ENCODE data around the gene DNAH12. TPM values are rescaled to one million over a fixed set of nuclear protein-coding genes. Genes with fewer than 3 reads are reported as not detected.

Gene DNAH12
- total RNA-seq, 1 donor from 2014 or later, result 0.25 TPM

DNA sequence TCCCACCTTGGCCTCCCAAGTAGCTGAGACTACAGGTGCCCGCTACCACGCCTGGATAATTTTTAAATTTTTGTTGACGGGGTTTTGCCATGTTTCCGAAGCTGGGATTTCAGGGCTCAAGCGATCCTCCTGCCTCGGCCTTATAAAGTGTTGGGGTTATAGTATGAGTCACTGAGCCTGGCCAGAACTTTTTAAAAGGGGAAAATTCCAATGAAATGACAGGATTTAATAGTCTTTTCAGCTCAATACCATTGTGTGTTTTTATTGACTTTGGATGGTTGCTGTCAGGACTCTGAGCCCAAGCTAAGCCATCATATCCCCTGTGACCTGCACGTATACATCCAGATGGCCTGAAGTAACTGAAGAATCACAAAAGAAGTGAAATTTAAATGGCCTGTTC, 240.6 kb downstream of the DNAH12 start:
- peak; percentile 14 for DNase-seq (ENCODE audit: low read depth)

- peak; percentile 88 for DNase-seq (ENCODE audit: low read depth)
These were observed 246.1 kb downstream of the DNAH12 start for GRCh38 chr3:57298041-57298440.

- no peak for DNase-seq (ENCODE audit: low read depth)
These were observed 251.1 kb downstream of the DNAH12 start for GRCh38 chr3:57292897-57293526.

DNA sequence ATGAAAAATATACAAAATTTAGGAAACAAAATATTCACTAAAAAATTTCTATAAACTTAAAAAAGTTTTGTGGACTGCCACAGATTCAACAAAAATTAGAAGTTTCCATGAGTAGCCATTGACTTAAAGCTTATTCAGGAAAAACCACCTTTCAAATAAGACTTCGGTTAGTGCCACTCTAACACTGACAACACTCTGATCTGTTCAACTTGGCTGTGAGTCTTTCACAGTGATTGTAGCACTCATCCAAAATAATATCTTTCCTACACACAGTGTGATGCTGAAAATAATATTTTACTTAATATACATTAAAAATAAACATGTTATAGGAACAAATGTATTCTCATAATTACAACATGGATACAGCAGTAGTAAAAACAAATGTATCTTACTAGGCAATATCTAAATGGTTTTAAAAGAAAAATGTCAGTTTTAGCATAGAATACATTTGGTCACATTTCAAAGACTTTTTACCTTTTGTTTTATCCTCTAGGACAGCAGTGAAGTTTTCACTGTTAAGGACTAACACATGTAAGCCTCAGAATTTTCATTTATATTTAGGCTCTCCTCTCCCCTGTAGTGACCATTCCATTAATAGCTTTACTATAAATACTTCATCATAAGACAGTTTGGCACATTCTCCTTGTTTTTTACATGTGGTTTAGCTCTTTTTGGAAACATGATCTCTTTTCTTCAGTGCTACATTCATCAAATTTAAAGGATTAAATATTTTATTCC, 251.8 kb downstream of the DNAH12 start, which contains the start of gene ASB14:
Gene ASB14 (minus strand): TSS at position 527 of the 738 bp plus-strand sequence. CDS start 652 bp downstream, outside the sequence.
- DNase-seq (ENCODE audit: low read depth), result no peak

DNA sequence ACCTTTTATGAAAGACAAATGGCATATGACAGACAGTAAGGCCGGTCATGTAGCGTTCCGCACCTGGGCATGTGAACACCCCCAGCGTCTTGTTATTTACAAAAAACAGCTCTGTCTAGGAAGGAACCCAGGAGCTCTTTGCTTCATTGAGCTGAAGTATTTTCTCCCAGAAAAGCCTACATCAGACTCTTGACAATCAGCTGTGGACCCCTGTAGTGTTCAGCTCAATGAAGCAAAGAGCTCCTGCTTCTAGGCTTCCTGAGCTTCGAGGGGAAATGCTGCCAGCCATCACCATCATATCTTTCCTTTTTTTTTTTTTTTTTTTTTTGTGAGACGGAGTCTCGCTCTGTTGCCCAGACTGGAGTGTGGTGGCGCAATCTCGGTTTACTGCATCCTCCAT, 255.7 kb downstream of the DNAH12 start:
- DNase-seq (ENCODE audit: low read depth), result no peak

DNA sequence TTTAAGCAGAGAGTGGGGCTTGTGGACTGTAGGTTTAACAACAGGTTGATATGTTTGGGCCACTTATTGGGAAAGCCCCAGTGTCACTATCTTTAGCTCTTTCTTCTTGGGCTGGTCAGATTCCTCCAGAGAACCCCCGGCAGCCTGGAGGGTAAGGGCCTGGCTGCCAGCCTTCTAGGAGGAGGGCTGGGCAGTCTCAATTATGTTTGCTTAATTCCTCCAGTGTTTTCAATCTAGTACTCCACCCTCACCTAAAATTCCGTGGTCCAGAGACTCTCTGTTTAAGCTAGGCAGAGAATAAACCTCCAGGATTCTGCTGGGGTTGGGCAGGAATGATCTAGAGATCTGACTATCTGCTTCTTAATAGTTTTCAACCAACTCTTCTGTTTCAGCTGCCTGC, 256.9 kb downstream of the DNAH12 start:
- DNase-seq (ENCODE audit: low read depth), result no peak

GRCh38 chr3:57283334-57283733, 260.8 kb downstream of the DNAH12 start:
- no peak for DNase-seq (ENCODE audit: low read depth)

DNA sequence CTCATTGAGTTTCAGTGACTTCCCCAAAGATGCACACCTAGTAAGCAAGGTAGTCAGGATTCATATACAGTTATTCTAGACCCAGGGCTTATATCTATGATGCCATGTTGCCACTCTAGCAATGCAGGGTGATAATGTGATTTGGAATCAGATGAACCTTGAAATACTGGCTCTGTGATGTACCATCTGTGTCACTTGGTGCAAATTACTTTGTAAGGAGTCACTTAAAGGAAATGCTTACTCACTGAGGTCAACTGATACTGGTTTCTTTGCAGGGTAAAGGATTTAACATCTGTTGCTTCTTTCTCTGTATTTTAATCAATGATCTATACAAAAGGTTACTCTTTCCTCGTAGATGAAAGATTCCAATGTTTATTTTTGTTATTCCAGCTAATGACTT, 262.4 kb downstream of the DNAH12 start:
- peak; percentile 7 for DNase-seq (ENCODE audit: low read depth)

DNA sequence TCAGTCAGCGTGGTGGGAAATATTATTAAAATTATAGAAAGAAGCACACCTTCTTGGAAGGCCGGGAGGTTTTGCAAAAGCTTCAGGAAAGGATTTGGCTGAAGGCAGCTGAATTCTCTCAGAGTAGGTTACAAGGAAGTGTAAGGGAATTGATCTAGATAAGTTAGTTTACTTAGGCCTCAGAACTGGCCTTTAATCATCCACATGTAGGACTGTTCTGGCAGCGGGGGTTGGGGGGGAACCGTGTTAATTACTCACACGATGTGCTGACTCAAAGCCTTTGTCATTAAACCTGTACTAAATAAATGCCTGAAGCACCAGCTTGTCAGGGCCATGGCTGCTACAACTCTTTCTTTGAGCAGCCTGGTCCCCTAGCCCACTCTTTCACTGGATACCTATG, 264.5 kb downstream of the DNAH12 start:
- no peak for DNase-seq (ENCODE audit: low read depth)

DNA sequence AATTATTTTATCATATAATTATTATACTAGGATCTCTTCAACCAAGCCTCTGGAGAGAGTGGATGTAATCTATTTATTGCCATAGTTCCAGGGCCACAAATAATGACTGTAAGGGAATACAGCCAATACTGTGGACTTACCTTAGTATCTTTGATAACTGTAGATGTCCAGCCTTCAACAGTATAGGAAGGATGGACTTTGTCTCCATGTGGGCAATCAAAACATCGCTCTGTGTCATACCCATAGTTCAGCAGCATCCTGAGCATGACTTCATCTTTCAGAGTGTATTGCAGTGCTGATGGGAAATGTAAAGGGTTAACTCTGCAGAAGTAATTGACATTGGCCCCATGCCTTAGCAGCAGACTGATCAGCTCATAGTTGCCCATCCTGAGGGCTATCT, 265.9 kb downstream of the DNAH12 start:
- no peak for DNase-seq (ENCODE audit: low read depth)

GRCh38 chr3:57275393-57275792, 268.8 kb downstream of the DNAH12 start:
- DNase-seq (ENCODE audit: low read depth), result no peak

GRCh38 chr3:57274845-57275244, 269.3 kb downstream of the DNAH12 start:
- peak; percentile 7 for DNase-seq (ENCODE audit: low read depth)

DNA sequence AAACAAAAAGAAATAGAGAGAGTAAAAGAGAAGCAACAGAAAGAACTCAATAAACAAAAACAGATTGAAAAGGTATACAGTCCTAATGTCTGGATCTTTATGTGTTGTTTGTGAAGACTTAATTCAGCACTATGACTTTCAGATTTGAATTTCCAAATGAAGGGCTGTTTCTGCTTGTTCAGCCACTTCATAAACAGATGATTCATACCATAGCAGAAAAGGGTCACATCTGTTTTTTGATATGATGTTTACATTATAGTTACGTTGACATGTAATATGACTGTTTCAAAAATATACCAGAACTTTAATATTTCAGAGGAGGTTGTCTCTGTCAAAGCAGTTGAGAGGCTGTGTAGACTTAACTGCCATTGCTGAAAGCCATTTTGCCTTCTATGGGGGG, 275.7 kb downstream of the DNAH12 start:
- no peak for DNase-seq (ENCODE audit: low read depth)

GRCh38 chr3:57261929-57262328, 282.2 kb downstream of the DNAH12 start:
- no peak for DNase-seq (ENCODE audit: low read depth)

- no peak for DNase-seq (ENCODE audit: low read depth)
These were observed 283.0 kb downstream of the DNAH12 start for GRCh38 chr3:57261119-57261518.

DNA sequence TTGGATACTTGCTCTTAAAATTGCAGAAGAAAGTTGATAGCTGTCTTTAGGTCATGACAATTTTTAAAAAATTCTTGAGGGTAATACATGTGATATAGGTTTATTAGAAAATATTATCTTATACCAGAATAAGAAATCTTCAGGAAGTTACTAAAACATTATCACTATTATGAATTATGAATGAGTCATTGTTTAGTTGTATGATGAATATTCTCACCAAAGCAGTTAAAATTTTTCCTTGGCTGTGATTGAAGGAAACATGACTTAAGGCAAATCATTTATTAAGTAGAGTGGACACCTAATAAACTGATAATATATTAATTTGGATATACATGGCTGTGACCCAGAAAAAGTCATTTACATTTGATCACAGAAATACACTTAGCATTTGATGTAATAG, 286.5 kb downstream of the DNAH12 start:
- no peak for DNase-seq (ENCODE audit: low read depth)

- no peak for DNase-seq (ENCODE audit: low read depth)
These were observed 287.3 kb downstream of the DNAH12 start for GRCh38 chr3:57256844-57257243.

DNA sequence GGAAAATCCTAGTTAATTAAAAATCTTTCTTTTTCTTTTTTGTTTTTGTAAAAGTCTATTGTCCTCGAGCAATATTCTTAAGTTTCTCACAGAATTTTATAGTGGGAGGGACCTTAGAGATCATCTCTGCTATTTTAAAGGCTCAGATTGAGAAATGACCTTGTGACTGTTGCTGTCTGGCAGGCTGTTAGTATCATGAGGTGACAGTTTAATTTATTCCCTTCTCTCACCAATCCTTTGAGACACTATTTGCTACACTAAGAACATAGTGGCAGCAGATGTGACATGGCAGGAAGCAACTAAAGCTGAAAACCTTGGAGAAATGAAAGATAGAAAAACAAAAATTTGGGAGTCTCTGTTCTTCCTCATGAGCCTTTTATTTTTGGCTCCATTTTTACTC, 291.7 kb downstream of the DNAH12 start:
- no peak for DNase-seq (ENCODE audit: low read depth)

DNA sequence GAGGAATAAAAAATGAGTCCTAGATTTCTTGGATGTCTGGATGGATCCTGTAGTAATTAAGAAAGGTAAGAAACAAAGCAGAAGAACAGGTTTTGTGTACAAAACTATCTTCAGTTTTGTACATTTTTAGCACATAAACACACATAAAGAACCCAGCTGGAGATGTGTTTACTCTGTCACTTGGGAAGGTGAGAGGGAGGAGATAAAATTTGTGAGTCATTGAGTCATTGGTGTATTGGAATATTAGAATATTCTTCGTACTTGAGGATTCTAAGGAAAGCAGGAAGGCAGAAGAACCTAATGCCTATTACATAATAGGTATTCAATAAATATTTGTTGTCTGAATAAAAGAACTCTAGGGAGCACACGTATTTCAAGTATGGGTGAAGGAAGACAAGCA, 299.2 kb downstream of the DNAH12 start:
- no peak for DNase-seq (ENCODE audit: low read depth)
